Measurements from ENCODE around the gene ANKRD27. TPM values are rescaled to one million over a fixed set of nuclear protein-coding genes. Genes with fewer than 3 reads are reported as not detected.

ANKRD27 gene
- total RNA-seq, 1 donor from 2014 or later = 19.3 TPM

DNA sequence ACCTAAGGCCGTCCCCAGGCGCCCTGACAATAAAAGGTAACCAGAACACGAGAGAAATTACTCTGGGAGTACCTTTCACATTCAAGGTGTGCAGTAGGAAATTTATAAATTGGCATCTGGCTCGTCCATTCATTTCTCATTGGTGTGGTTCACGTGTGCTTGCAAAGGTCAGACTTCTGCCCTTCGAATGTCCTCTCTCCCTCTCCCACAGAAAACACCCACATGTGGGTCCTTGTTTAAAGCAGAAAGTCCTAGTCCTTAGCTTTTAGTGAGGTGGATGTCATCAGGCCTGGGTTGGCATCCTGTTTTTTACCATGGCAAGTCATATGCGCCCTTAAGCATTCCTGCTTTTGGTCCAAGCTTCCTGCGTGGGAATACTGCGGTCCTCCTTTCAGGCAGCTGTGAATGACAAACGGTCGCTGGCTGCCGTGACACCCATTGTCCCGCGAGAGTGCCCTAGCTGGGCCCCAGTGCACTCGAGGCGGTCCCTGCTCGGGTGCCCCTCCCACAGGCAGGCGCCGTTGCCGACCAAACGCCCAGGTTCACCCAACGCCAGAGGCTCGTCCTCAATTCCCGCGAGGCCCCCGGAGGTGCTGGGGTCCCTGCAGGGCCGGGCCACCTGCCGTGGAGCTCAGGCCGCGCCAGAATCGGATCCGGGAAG lies 16.4 kb upstream of the ANKRD27 start, which contains the start of gene NUDT19:
Gene NUDT19, plus strand, starts transcription at position 531 of the 661 bp plus-strand sequence. CDS start 140 bp downstream, outside the sequence.
- H3K4me3 ChIP-seq (ENCODE audit: low read length in 3 of 3) = peak within 1 kb of the TSS; percentile 86 to 91 (median 89)
- H3K4me1 ChIP-seq (ENCODE audit: control insufficient read depth in 3 of 3, insufficient read depth in 3 of 3, low read length in 3 of 3) = peaks cover 28 to 39% (median 38%) of the 10 kb centered on the region in 3 donors
- no peaks in the 10 kb centered on the region for H3K27me3 ChIP-seq (ENCODE audit: control insufficient read depth in 3 of 3, insufficient read depth in 3 of 3, low read length in 3 of 3)
- peak within 1 kb of the TSS; percentile 86 to 91 (median 90) for H3K9ac ChIP-seq (ENCODE audit: low read depth in 1 of 3, low read length in 3 of 3)
- peak within 1 kb of the TSS; percentile 66 for H3K27ac ChIP-seq (ENCODE audit: low read depth, low read length)
- H3K9me3 ChIP-seq (ENCODE audit: control insufficient read depth in 3 of 3, low read length in 3 of 3) = no peaks in the 10 kb centered on the region
- H3K36me3 ChIP-seq (ENCODE audit: control insufficient read depth in 3 of 3, insufficient read depth in 3 of 3, low read length in 3 of 3) = no peaks in the 10 kb centered on the region

DNA sequence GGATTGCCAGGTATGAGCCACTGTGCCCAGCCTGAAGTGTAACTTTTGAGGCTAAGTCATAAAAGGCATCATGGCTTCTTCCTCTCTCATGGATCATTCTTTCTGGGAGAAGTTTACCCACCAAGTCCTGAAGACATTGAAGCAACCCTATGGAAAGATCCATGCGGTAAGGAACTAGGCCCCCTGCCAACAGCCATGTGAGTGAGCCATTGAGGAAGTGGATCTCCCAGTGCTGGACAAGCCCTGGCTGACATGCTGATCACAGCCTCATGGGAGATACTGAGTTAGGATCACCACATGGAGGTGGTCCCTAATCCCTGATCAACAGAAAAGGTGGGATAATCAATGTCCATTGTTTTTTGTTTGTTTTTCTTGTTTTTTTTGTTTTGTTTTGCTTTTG lies 13.3 kb upstream of the ANKRD27 start:
- no peaks in the 10 kb centered on the region for H3K36me3 ChIP-seq (ENCODE audit: control insufficient read depth in 3 of 3, insufficient read depth in 3 of 3, low read length in 3 of 3)
- no peak overlapping the region for H3K4me3 ChIP-seq (ENCODE audit: low read length in 3 of 3)
- no peak overlapping the region for H3K27ac ChIP-seq (ENCODE audit: low read depth, low read length)
- peaks cover 16 to 21% (median 18%) of the 10 kb centered on the region in 3 donors for H3K4me1 ChIP-seq (ENCODE audit: control insufficient read depth in 3 of 3, insufficient read depth in 3 of 3, low read length in 3 of 3)
- no peaks in the 10 kb centered on the region for H3K27me3 ChIP-seq (ENCODE audit: control insufficient read depth in 3 of 3, insufficient read depth in 3 of 3, low read length in 3 of 3)
- H3K9ac ChIP-seq (ENCODE audit: low read depth in 1 of 3, low read length in 3 of 3) = no peak overlapping the region
- H3K9me3 ChIP-seq (ENCODE audit: control insufficient read depth in 3 of 3, low read length in 3 of 3) = no peaks in the 10 kb centered on the region

DNA sequence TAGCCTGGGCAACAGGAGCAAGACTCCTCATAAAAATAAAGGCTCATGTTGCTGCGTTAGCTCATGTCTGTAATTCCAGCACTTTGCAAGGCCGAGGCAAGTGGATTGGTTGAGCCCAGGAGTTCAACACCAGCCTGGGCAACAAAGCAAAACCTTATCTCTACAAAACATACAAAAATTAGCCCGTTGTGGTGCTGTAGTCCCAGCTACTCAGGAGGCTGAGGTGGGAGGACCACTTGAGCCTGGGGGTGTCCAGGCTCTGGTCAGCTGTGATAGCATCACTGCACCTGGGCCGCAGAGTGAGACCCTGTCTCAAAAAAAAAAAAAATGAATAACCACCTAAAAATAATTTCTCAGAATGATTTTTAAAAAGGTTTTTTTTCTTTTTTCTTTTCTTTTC lies 12.7 kb upstream of the ANKRD27 start:
- no peak overlapping the region for H3K4me3 ChIP-seq (ENCODE audit: low read length in 3 of 3)
- H3K27ac ChIP-seq (ENCODE audit: low read depth, low read length) = no peak overlapping the region
- no peak overlapping the region for H3K9ac ChIP-seq (ENCODE audit: low read depth in 1 of 3, low read length in 3 of 3)
- H3K36me3 ChIP-seq (ENCODE audit: control insufficient read depth in 3 of 3, insufficient read depth in 3 of 3, low read length in 3 of 3) = no peaks in the 10 kb centered on the region
- H3K4me1 ChIP-seq (ENCODE audit: control insufficient read depth in 3 of 3, insufficient read depth in 3 of 3, low read length in 3 of 3) = peaks cover 9 to 14% (median 12%) of the 10 kb centered on the region in 3 donors
- H3K27me3 ChIP-seq (ENCODE audit: control insufficient read depth in 3 of 3, insufficient read depth in 3 of 3, low read length in 3 of 3) = no peaks in the 10 kb centered on the region
- no peaks in the 10 kb centered on the region for H3K9me3 ChIP-seq (ENCODE audit: control insufficient read depth in 3 of 3, low read length in 3 of 3)

DNA sequence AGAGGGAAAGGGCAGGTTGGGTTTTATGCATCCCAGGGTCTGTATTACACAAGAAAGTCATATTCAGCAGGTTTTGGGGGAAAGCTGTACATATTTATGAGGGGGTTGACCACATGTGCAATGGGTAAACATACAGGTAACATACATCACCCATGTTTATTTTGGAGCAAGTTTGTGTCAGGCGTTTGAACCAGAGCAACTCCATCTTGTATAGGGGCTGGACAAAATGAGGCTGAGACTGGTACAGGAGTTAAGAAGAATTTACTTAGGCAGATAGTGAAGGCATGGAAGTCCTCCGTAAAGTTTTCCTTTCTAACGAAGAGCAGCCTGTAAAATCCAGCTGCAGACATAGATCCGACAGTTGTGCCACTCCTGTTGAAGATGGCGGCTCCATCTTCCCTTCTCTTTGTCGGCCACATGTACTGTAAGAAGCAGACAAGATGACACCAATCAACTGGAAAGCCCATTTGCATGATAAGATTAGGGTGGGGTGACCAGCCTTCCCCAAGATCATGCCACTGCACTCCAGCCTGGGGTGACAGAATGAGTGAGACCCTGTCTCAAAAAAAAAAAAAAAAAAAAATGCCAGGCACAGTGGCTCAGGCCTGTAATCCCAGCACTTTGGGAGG lies 12.0 kb upstream of the ANKRD27 start:
- Histone ChIP-seq H3K27me3 (ENCODE audit: control insufficient read depth in 3 of 3, insufficient read depth in 3 of 3, low read length in 3 of 3) (no peaks in the 10 kb centered on the region), H3K4me3 (ENCODE audit: low read length in 3 of 3) (no peak overlapping the region), H3K9me3 (ENCODE audit: control insufficient read depth in 3 of 3, low read length in 3 of 3) (no peaks in the 10 kb centered on the region), H3K9ac (ENCODE audit: low read depth in 1 of 3, low read length in 3 of 3) (no peak overlapping the region), H3K36me3 (ENCODE audit: control insufficient read depth in 3 of 3, insufficient read depth in 3 of 3, low read length in 3 of 3) (no peaks in the 10 kb centered on the region), H3K4me1 (ENCODE audit: control insufficient read depth in 3 of 3, insufficient read depth in 3 of 3, low read length in 3 of 3) (peaks cover 8 to 12% (median 9%) of the 10 kb centered on the region in 3 donors), H3K27ac (ENCODE audit: low read depth, low read length) (no peak overlapping the region)

DNA sequence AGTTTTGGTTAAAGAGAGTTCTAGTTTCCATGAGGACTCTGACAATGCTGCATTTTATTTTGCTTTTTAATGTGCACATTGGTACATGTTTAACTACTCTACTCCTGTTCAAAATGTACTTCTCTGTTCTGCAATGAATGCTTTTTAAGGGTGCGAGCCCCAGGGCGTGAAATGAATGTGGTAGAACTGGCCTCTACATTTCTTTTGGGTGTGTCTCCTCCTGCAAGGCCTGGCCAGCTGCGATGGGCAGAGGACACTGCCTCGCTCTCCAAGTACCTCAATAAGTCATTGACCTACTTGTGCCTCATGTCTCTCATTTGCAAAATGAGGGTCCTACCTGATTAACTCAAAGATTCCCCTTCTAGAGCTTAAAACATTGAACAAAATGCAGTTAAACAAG lies 7.3 kb upstream of the ANKRD27 start:
- H3K9ac ChIP-seq (ENCODE audit: low read depth in 1 of 3, low read length in 3 of 3) = no peak overlapping the region
- H3K36me3 ChIP-seq (ENCODE audit: control insufficient read depth in 3 of 3, insufficient read depth in 3 of 3, low read length in 3 of 3) = no peaks in the 10 kb centered on the region
- peaks cover 3 to 5% (median 3%) of the 10 kb centered on the region in 3 donors for H3K4me1 ChIP-seq (ENCODE audit: control insufficient read depth in 3 of 3, insufficient read depth in 3 of 3, low read length in 3 of 3)
- H3K27ac ChIP-seq (ENCODE audit: low read depth, low read length) = no peak overlapping the region
- H3K4me3 ChIP-seq (ENCODE audit: low read length in 3 of 3) = no peak overlapping the region
- no peaks in the 10 kb centered on the region for H3K9me3 ChIP-seq (ENCODE audit: control insufficient read depth in 3 of 3, low read length in 3 of 3)
- H3K27me3 ChIP-seq (ENCODE audit: control insufficient read depth in 3 of 3, insufficient read depth in 3 of 3, low read length in 3 of 3) = peaks cover 0 to 1% (median 0%) of the 10 kb centered on the region in 3 donors

DNA sequence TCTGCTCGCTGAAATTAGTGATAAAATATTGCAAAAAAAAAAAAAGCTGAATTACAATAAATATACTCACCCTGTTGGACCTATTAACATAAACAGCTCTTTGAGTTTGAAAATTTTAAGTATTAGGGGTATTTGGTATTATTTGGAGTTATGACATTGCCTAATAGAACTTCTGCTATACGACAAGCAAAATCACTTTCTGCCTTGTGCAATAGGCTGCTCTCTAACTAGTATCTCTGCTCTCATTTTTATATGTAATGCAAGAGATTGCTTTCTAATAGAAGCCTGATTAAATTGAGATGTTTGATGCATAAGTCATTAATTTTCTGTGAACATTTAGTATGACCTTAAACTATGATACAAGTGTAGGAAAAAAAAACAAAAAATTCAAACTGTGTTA lies 6.0 kb upstream of the ANKRD27 start:
- H3K36me3 ChIP-seq (ENCODE audit: control insufficient read depth in 3 of 3, insufficient read depth in 3 of 3, low read length in 3 of 3) = no peaks in the 10 kb centered on the region
- H3K27me3 ChIP-seq (ENCODE audit: control insufficient read depth in 3 of 3, insufficient read depth in 3 of 3, low read length in 3 of 3) = peaks cover 0 to 12% (median 10%) of the 10 kb centered on the region in 3 donors
- H3K4me3 ChIP-seq (ENCODE audit: low read length in 3 of 3) = no peak overlapping the region
- no peak overlapping the region for H3K9ac ChIP-seq (ENCODE audit: low read depth in 1 of 3, low read length in 3 of 3)
- no peak overlapping the region for H3K27ac ChIP-seq (ENCODE audit: low read depth, low read length)
- H3K4me1 ChIP-seq (ENCODE audit: control insufficient read depth in 3 of 3, insufficient read depth in 3 of 3, low read length in 3 of 3) = peaks cover 7 to 18% (median 13%) of the 10 kb centered on the region in 3 donors
- no peaks in the 10 kb centered on the region for H3K9me3 ChIP-seq (ENCODE audit: control insufficient read depth in 3 of 3, low read length in 3 of 3)

DNA sequence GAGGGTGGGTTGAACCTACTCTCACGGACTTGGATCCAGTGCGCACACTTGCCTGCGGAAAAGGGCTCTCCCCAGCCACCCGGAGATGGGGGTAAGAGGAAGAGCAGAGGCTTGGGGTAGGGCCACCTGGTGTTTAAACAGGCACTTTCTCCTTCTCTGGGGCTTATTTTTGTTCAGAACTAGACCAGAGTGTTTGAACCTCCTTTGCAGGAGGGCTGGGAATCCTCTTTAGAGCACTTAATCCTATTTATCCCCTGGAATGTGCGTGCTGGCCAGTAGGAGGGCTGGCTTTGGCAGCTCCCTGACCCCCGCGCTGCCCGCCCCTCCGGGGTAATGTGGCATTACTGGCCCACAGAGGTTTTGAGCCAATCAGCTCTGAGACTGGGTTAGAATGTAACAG lies 2.7 kb upstream of the ANKRD27 start:
- H3K36me3 ChIP-seq (ENCODE audit: control insufficient read depth in 3 of 3, insufficient read depth in 3 of 3, low read length in 3 of 3) = peaks cover 0 to 4% (median 0%) of the 10 kb centered on the region in 3 donors
- peak overlapping the region; percentile 28 to 97 (median 88) for H3K4me3 ChIP-seq (ENCODE audit: low read length in 3 of 3)
- peaks cover 28 to 45% (median 35%) of the 10 kb centered on the region in 3 donors for H3K4me1 ChIP-seq (ENCODE audit: control insufficient read depth in 3 of 3, insufficient read depth in 3 of 3, low read length in 3 of 3)
- H3K9ac ChIP-seq (ENCODE audit: low read depth in 1 of 3, low read length in 3 of 3) = peak overlapping the region; percentile 61 to 80 (median 62)
- H3K27me3 ChIP-seq (ENCODE audit: control insufficient read depth in 3 of 3, insufficient read depth in 3 of 3, low read length in 3 of 3) = peaks cover 0 to 15% (median 10%) of the 10 kb centered on the region in 3 donors
- no peaks in the 10 kb centered on the region for H3K9me3 ChIP-seq (ENCODE audit: control insufficient read depth in 3 of 3, low read length in 3 of 3)
- H3K27ac ChIP-seq (ENCODE audit: low read depth, low read length) = peak overlapping the region; percentile 78

DNA sequence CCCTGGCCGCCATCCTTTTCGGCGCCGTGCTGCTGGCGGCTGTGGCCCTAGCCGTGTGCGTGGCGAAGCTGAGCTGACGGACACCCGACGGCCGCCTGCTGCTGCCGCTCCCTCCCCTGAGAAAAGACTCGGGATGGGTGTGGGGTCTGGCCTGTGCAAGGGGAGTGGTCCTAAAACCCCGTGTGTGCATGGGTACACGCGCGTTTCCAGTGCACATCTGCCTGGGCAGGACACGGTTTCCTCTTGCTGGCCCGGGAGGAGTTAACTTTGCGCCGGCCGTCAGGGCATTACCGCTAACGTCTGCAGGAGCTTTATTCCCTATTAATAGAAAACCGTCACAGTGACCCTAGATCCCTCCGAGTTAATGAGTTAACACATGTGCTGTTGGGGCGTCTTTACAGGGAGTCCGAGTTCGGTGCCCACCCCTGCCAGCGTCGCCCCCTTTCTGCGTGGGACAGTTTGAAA lies 1.9 kb upstream of the ANKRD27 start:
- peaks cover 0 to 15% (median 10%) of the 10 kb centered on the region in 3 donors for H3K27me3 ChIP-seq (ENCODE audit: control insufficient read depth in 3 of 3, insufficient read depth in 3 of 3, low read length in 3 of 3)
- peak overlapping the region; percentile 61 to 80 (median 62) for H3K9ac ChIP-seq (ENCODE audit: low read depth in 1 of 3, low read length in 3 of 3)
- peak overlapping the region; percentile 28 to 97 (median 88) for H3K4me3 ChIP-seq (ENCODE audit: low read length in 3 of 3)
- H3K9me3 ChIP-seq (ENCODE audit: control insufficient read depth in 3 of 3, low read length in 3 of 3) = no peaks in the 10 kb centered on the region
- peaks cover 31 to 53% (median 40%) of the 10 kb centered on the region in 3 donors for H3K4me1 ChIP-seq (ENCODE audit: control insufficient read depth in 3 of 3, insufficient read depth in 3 of 3, low read length in 3 of 3)
- H3K27ac ChIP-seq (ENCODE audit: low read depth, low read length) = peak overlapping the region; percentile 78
- H3K36me3 ChIP-seq (ENCODE audit: control insufficient read depth in 3 of 3, insufficient read depth in 3 of 3, low read length in 3 of 3) = peaks cover 0 to 7% (median 0%) of the 10 kb centered on the region in 3 donors

DNA sequence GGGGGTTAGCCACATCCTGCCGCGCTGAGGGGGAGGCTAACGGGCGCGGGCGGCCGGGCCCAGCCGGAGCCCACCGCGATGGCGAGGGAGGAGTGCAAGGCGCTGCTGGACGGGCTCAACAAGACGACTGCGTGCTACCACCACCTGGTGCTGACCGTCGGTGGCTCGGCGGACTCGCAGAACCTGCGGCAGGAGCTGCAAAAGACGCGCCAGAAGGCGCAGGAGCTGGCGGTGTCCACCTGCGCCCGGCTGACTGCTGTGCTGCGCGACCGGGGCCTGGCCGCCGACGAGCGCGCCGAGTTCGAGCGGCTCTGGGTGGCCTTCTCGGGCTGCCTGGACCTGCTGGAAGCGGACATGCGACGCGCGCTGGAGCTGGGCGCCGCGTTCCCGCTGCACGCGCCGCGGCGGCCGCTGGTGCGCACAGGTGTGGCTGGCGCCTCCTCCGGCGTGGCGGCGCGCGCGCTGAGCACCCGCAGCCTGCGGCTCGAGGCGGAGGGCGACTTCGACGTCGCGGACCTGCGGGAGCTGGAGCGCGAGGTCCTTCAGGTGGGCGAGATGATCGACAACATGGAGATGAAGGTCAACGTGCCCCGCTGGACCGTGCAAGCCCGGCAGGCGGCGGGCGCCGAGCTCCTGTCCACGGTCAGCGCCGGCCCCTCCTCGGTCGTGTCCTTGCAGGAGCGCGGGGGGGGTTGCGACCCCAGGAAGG lies 1.4 kb upstream of the ANKRD27 start:
- H3K4me1 ChIP-seq (ENCODE audit: control insufficient read depth in 3 of 3, insufficient read depth in 3 of 3, low read length in 3 of 3) = peaks cover 32 to 54% (median 40%) of the 10 kb centered on the region in 3 donors
- no peaks in the 10 kb centered on the region for H3K9me3 ChIP-seq (ENCODE audit: control insufficient read depth in 3 of 3, low read length in 3 of 3)
- H3K4me3 ChIP-seq (ENCODE audit: low read length in 3 of 3) = peak overlapping the region; percentile 80 to 97 (median 88)
- peak overlapping the region; percentile 61 to 80 (median 78) for H3K9ac ChIP-seq (ENCODE audit: low read depth in 1 of 3, low read length in 3 of 3)
- peaks cover 0 to 15% (median 10%) of the 10 kb centered on the region in 3 donors for H3K27me3 ChIP-seq (ENCODE audit: control insufficient read depth in 3 of 3, insufficient read depth in 3 of 3, low read length in 3 of 3)
- H3K36me3 ChIP-seq (ENCODE audit: control insufficient read depth in 3 of 3, insufficient read depth in 3 of 3, low read length in 3 of 3) = peaks cover 0 to 7% (median 0%) of the 10 kb centered on the region in 3 donors
- H3K27ac ChIP-seq (ENCODE audit: low read depth, low read length) = peak overlapping the region; percentile 78
